SK-N-SH (cell line): ENCODE measurements around the gene ARL8A. TPM values are rescaled to one million over a fixed set of nuclear protein-coding genes. Genes with fewer than 3 reads are reported as not detected.

Experiments used
- CTCF ChIA-PET: fragments of 300-600, 350-600 bp; formaldehyde crosslinking; extraction: SDS; loops from one replicate; lab custom pipeline; 2021; lab: Yijun Ruan, JAX
- POLR2A ChIA-PET: fragments of 350-600 bp; sonication (Branson Sonifier 250); formaldehyde crosslinking; extraction: SDS; loops from one replicate; lab custom pipeline; 2020; ENCODE audit warnings: antibody characterized with exemption, inconsistent platforms; lab: Yijun Ruan, JAX
- DNase-seq: peaks from one replicate; pipeline ENCODE4 v3.0.0; 2012
- H2AFZ ChIP-seq: fragments of 200-600 bp; sonication (generic); 2 replicates; pipeline ENCODE4 v1.8.1; 2016; ENCODE audit warnings: antibody characterized with exemption, mild to moderate bottlenecking, low read depth
- H3F3A ChIP-seq: fragments of 200-600 bp; sonication (generic); replicated peaks from 2 replicates; pipeline ENCODE3; 2016; ENCODE audit warnings: antibody characterized with exemption, mild to moderate bottlenecking; ENCODE audit not compliant: insufficient read depth
- H3K27ac ChIP-seq, 2 experiments: fragments of 200-500 bp in 1 of 2; fragments of 200-600 bp in 1 of 2; sonication (Bioruptor generic) in 1 of 2; sonication (generic), shearing (Covaris generic) in 1 of 2; 2 replicates each; pipeline versions ENCODE4 v1.5.1 to v1.6.1; 2014 to 2016; ENCODE audit warnings: low read depth in 2 of 2, inconsistent platforms in 1 of 2, low read length in 1 of 2, mild to moderate bottlenecking in 1 of 2, mixed read lengths in 1 of 2
- H3K27me3 ChIP-seq: fragments of 200-600 bp; sonication (generic), shearing (Covaris generic); 2 replicates; pipeline ENCODE4 v1.6.1; 2016; ENCODE audit warnings: mixed run types; ENCODE audit not compliant: insufficient read depth
- H3K36me3 ChIP-seq, 2 experiments: fragments of 200-500 bp in 1 of 2; fragments of 200-600 bp in 1 of 2; sonication (Bioruptor generic) in 1 of 2; sonication (generic) in 1 of 2; replicated peaks in 1 of 2; 2 replicates each; pipeline versions ENCODE3 to v1.5.1; 2014 to 2016; ENCODE audit warnings: low read length in 1 of 2, mild to moderate bottlenecking in 1 of 2; ENCODE audit not compliant: insufficient read depth in 2 of 2, control insufficient read depth in 1 of 2
- H3K4me1 ChIP-seq, 2 experiments: fragments of 200-500 bp in 1 of 2; fragments of 200-600 bp in 1 of 2; sonication (Bioruptor generic) in 1 of 2; sonication (generic), shearing (Covaris generic) in 1 of 2; 2 replicates each; pipeline versions ENCODE4 v1.5.1 to v1.6.1; 2014 to 2016; ENCODE audit warnings: low read depth in 1 of 2, low read length in 1 of 2, mixed run types in 1 of 2; ENCODE audit not compliant: insufficient read depth in 2 of 2, control insufficient read depth in 1 of 2
- H3K4me2 ChIP-seq: fragments of 200-600 bp; sonication (generic), shearing (Covaris generic); 2 replicates; pipeline ENCODE4 v1.6.1; 2017; ENCODE audit warnings: mixed run types
- H3K4me3 ChIP-seq, 2 experiments: fragments of 200-500 bp in 1 of 2; fragments of 200-600 bp in 1 of 2; sonication (Bioruptor generic) in 1 of 2; sonication (generic), shearing (Covaris generic) in 1 of 2; 2 replicates each; pipeline versions ENCODE4 v1.5.1 to v1.8.1; 2014 to 2016; ENCODE audit warnings: low read depth in 2 of 2, inconsistent platforms in 1 of 2, low read length in 1 of 2, mild to moderate bottlenecking in 1 of 2, mixed read lengths in 1 of 2, moderate library complexity in 1 of 2
- H3K79me2 ChIP-seq: fragments of 200-600 bp; sonication (generic); 2 replicates; pipeline ENCODE4 v1.8.1; 2017; ENCODE audit warnings: mild to moderate bottlenecking; ENCODE audit not compliant: insufficient read depth
- H3K9ac ChIP-seq: fragments of 200-600 bp; sonication (generic); 2 replicates; pipeline ENCODE4 v1.6.1; 2017; ENCODE audit warnings: mixed run types
- H3K9me2 ChIP-seq: fragments of 200-600 bp; sonication (generic); 2 replicates; pipeline ENCODE4 v1.6.1; 2017; ENCODE audit warnings: mixed run types
- H3K9me3 ChIP-seq: fragments of 200-600 bp; sonication (generic); 2 replicates; pipeline ENCODE4 v1.6.1; 2017; ENCODE audit warnings: mixed run types, mild to moderate bottlenecking, moderate library complexity
- H4K20me1 ChIP-seq: fragments of 200-600 bp; sonication (generic); 2 replicates; pipeline ENCODE4 v1.6.1; 2017; ENCODE audit warnings: mild to moderate bottlenecking, mixed run types; ENCODE audit not compliant: insufficient read depth
- ELF1 ChIP-seq: IDR thresholded peaks from 2 replicates; pipeline ENCODE4 v1.4.0; 2012
- FOSL2 ChIP-seq: IDR thresholded peaks from 2 replicates; pipeline ENCODE4 v1.4.0; 2012; ENCODE audit warnings: low read depth, mild to moderate bottlenecking, moderate library complexity, borderline replicate concordance
- FOXJ3 ChIP-seq: sonication (generic); formaldehyde crosslinking; IDR thresholded peaks from 2 replicates; pipeline ENCODE4 v1.5.1; 2020; ENCODE audit warnings: mild to moderate bottlenecking, missing genetic modification reagents
- FOXM1 ChIP-seq: IDR thresholded peaks from 2 replicates; pipeline ENCODE4 v1.4.0; 2012; ENCODE audit warnings: low read depth, mild to moderate bottlenecking
- GATA2 ChIP-seq: sonication (generic); formaldehyde crosslinking; IDR thresholded peaks from 2 replicates; pipeline ENCODE4 v1.5.0; 2020; ENCODE audit warnings: mild to moderate bottlenecking, missing genetic modification reagents
- MEF2A ChIP-seq: IDR thresholded peaks from 2 replicates; pipeline ENCODE4 v1.4.0; 2012; ENCODE audit warnings: low read depth, borderline replicate concordance
- MXI1 ChIP-seq: IDR thresholded peaks from 2 replicates; pipeline ENCODE4 v1.6.1; 2012; ENCODE audit warnings: mild to moderate bottlenecking, low read depth, low read length, improper control_type of control experiment
- NFIC ChIP-seq: IDR thresholded peaks from 2 replicates; pipeline ENCODE4 v1.4.0; 2012; ENCODE audit warnings: borderline replicate concordance
- NRF1 ChIP-seq: IDR thresholded peaks from 2 replicates; pipeline ENCODE4 v1.6.1; 2012; ENCODE audit warnings: low read depth, mild to moderate bottlenecking, low read length
- POLR2AphosphoS5 ChIP-seq: IDR thresholded peaks from 2 replicates; pipeline ENCODE4 v1.6.1; 2012; ENCODE audit warnings: low read depth, low read length
- REST ChIP-seq: IDR thresholded peaks from 2 replicates; pipeline ENCODE4 v1.6.1; 2012; ENCODE audit warnings: mild to moderate bottlenecking, low read depth, low read length, moderate library complexity
- RFX5 ChIP-seq: IDR thresholded peaks from 2 replicates; pipeline ENCODE4 v1.6.1; 2012; ENCODE audit warnings: mild to moderate bottlenecking, improper control_type of control experiment, low read length
- RXRA ChIP-seq: IDR thresholded peaks from 2 replicates; pipeline ENCODE4 v1.4.0; 2012; ENCODE audit warnings: low read depth, mild to moderate bottlenecking, borderline replicate concordance
- SIN3A ChIP-seq: IDR thresholded peaks from 2 replicates; pipeline ENCODE4 v1.6.1; 2012; ENCODE audit warnings: low read depth, mild to moderate bottlenecking, low read length, moderate library complexity, borderline replicate concordance
- SMC3 ChIP-seq: IDR thresholded peaks from 2 replicates; pipeline ENCODE4 v1.6.1; 2012; ENCODE audit warnings: low read depth, low read length, improper control_type of control experiment
- TAF1 ChIP-seq: IDR thresholded peaks from 2 replicates; pipeline ENCODE4 v1.6.1; 2012; ENCODE audit warnings: low read depth, mild to moderate bottlenecking, low read length, moderate library complexity, borderline replicate concordance
- WGBS: methylation state at CpG from one replicate; pipeline ENCODE4 v1.1.6; 2017; ENCODE audit warnings: low lambda C conversion rate; 5-methylcytosine and 5-hydroxymethylcytosine counted together
- polyA plus RNA-seq, 3 experiments: library from polyadenylated mRNA; depleted of rRNA; stranded (reverse); fragments of >200 nt; gene quantifications; 2 replicates each; pipeline ENCODE4 v1.2.3, GENCODE V29; 2012
- TF ChIP-seq, protein P1 (sequence below): IDR thresholded peaks from 2 replicates; pipeline ENCODE4 v1.4.0; 2012; ENCODE audit warnings: low read depth, borderline replicate concordance

Gene ARL8A
- polyA plus RNA-seq, 1 of the 3 experiments (the other 2 are of a cell fraction), result 66.9 TPM

- H3K9me2 ChIP-seq, result no peaks in the 10 kb centered on the region
- TF ChIP-seq NRF1 (no peak), NFIC (no peak), TAF1 (no peak), ELF1 (no peak)
- WGBS, result 52% methylated on average over 2 of the region's 4 CpGs
- H3K4me1 ChIP-seq, result peaks cover 0 to 7% of the 10 kb centered on the region in 2 experiments; a peak in 1 of 4 replicates
- H3K4me2 ChIP-seq, result no peak overlapping the region
- H2AFZ ChIP-seq, result no peak overlapping the region
- no peak overlapping the region for H3K27ac ChIP-seq
- no peak overlapping the region for H3K4me3 ChIP-seq
- H3K9me3 ChIP-seq, result no peaks in the 10 kb centered on the region
- no peak overlapping the region for H3K9ac ChIP-seq
- no peak for DNase-seq
- POLR2A ChIA-PET, result no interaction called here
- peaks cover 16% of the 10 kb centered on the region for H3K79me2 ChIP-seq
- H3K27me3 ChIP-seq, result no peaks in the 10 kb centered on the region
- peaks cover 4% of the 10 kb centered on the region for H4K20me1 ChIP-seq
- peaks cover 5% of the 10 kb centered on the region for H3F3A ChIP-seq
- CTCF ChIA-PET, result interaction anchor here (0.7 to 1.8 kb wide), 4 partner anchors 17 to 40 kb away, joined by 3 to 5 read pairs (median 4); no protein-coding TSS in a partner anchor
- H3K36me3 ChIP-seq, result no peaks in the 10 kb centered on the region
Observed at GRCh38 chr1:202148391-202148790, 3.9 kb upstream of the ARL8A start.

DNA sequence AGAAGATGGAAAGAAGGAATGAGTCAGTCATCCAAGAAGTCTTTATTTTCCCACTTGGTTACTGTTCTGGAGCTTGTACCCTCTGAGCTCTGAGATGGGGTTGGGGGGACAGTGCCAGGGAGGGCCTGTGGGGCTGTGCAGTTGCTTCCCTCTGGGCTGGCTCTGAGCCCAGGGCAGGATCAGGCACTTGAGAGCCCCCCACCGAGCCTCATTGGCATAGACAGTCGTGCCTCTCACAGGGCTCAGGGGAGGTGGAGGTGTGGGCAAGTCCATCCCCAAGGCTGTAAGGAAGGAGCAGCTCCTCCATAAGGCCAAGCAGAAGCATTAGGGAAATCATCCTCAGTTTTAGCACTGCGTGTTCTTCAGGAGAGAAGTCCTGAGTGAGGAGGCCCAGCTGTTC, 2.5 kb upstream of the ARL8A start:
- no peak for TF ChIP-seq POLR2AphosphoS5
- no peak for TF ChIP-seq RFX5
- no peak for TF ChIP-seq NRF1
- Histone ChIP-seq H2AFZ (no peak overlapping the region), H3K79me2 (peaks cover 30% of the 10 kb centered on the region), H3K9me3 (no peaks in the 10 kb centered on the region), H3K36me3 (no peaks in the 10 kb centered on the region), H3K4me2 (no peak overlapping the region), H4K20me1 (peaks cover 18% of the 10 kb centered on the region), H3K9ac (no peak overlapping the region), H3K4me3 (no peak overlapping the region), H3K4me1 (peaks cover 8 to 16% of the 10 kb centered on the region in 2 experiments; a peak in 2 of 4 replicates), H3K27ac (no peak overlapping the region), H3K27me3 (no peaks in the 10 kb centered on the region), H3F3A (peaks cover 5% of the 10 kb centered on the region), H3K9me2 (no peaks in the 10 kb centered on the region)
- CTCF ChIA-PET, result interaction anchor here (1.0 to 1.8 kb wide), 7 partner anchors 8 to 170 kb away, joined by 3 to 6 read pairs (median 4); no protein-coding TSS in a partner anchor
- no peak for DNase-seq
- 83% methylated on average over 1 of the region's 3 CpGs for WGBS
- POLR2A ChIA-PET, result no interaction called here

GRCh38 chr1:202146279-202146678, 1.7 kb upstream of the ARL8A start:
- 90% methylated on average over 5 of the region's 5 CpGs for WGBS
- Histone ChIP-seq H3K27me3 (no peaks in the 10 kb centered on the region), H3K4me1 (peaks cover 8 to 16% of the 10 kb centered on the region in 2 experiments; a peak in 2 of 4 replicates), H3K9ac (no peak overlapping the region), H3K27ac (no peak overlapping the region), H2AFZ (no peak overlapping the region), H3K4me2 (no peak overlapping the region), H3K9me3 (no peaks in the 10 kb centered on the region), H3K36me3 (no peaks in the 10 kb centered on the region), H3K4me3 (no peak overlapping the region), H3K9me2 (no peaks in the 10 kb centered on the region), H3F3A (peaks cover 5% of the 10 kb centered on the region), H3K79me2 (peaks cover 37% of the 10 kb centered on the region), H4K20me1 (peaks cover 25% of the 10 kb centered on the region)
- ChIA-PET POLR2A (no interaction called here), CTCF (interaction anchor here (1.0 to 1.6 kb wide), 3 partner anchors 9 to 12 kb away, joined by 4 to 6 read pairs (median 5); no protein-coding TSS in a partner anchor)
- DNase-seq, result no peak
- TF ChIP-seq REST (no peak), NFIC (no peak), MEF2A (no peak), POLR2AphosphoS5 (no peak), SMC3 (no peak), GATA2 (CRISPR knock-in tag) (no peak), FOXJ3 (CRISPR knock-in tag) (no peak), NRF1 (no peak), MXI1 (no peak), FOSL2 (no peak), ELF1 (no peak), SIN3A (no peak), RXRA (no peak), FOXM1 (no peak)
- TF ChIP-seq, protein P1, sequence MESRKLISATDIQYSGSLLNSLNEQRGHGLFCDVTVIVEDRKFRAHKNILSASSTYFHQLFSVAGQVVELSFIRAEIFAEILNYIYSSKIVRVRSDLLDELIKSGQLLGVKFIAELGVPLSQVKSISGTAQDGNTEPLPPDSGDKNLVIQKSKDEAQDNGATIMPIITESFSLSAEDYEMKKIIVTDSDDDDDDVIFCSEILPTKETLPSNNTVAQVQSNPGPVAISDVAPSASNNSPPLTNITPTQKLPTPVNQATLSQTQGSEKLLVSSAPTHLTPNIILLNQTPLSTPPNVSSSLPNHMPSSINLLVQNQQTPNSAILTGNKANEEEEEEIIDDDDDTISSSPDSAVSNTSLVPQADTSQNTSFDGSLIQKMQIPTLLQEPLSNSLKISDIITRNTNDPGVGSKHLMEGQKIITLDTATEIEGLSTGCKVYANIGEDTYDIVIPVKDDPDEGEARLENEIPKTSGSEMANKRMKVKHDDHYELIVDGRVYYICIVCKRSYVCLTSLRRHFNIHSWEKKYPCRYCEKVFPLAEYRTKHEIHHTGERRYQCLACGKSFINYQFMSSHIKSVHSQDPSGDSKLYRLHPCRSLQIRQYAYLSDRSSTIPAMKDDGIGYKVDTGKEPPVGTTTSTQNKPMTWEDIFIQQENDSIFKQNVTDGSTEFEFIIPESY, result no peak
